Activated T-helper 1 cell treated with Interleukin-2 at 50 U/mL for 16 hours (primary cell): ENCODE measurements around the gene ACBD3.

Source experiments
- DNase-seq: peaks from one replicate; pipeline ENCODE4 v3.0.0-alpha.2; 2020; ENCODE audit warnings: low read depth

The ACBD3 gene

DNA sequence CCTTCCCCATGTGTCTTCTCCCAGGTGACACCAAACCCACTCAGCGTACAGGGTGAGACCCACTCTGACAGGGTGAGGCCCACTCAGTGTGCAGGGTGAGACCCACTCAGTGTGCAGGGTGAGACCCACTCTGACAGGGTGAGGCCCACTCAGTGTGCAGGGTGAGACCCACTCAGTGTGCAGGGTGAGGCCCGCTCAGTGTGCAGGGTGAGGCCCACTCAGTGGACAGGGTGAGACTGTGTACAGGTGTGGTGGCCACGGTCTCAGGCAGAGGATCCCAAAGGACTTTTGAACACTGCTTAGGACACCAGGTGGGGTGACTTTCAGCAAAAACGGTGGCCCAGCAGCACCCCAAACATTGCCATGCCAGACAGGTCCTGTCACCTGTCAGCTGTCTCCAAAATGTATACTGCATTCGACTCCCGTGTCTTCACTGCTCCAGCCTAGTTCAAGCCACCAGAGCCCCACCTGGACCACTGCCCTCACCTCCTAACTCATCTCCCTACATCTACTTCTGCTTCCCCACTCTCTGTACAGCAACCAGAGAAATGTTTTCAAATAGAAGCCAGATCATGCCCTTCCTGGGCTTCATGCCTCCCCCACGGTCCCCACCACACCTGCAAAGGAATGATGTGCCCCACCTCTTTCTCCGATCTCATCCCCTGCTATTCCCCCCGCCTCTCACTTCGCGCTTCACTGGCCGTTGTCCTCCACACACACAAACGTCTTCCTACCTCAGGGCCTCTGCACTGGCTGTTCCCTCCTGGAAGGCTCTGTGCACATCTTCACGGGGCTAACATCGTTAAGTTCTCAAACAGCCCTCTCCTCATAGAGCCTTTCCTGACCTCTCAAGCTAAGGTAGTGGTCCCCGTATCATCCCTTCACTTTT lies 52.1 kb downstream of the ACBD3 start:
- no peak for DNase-seq

DNA sequence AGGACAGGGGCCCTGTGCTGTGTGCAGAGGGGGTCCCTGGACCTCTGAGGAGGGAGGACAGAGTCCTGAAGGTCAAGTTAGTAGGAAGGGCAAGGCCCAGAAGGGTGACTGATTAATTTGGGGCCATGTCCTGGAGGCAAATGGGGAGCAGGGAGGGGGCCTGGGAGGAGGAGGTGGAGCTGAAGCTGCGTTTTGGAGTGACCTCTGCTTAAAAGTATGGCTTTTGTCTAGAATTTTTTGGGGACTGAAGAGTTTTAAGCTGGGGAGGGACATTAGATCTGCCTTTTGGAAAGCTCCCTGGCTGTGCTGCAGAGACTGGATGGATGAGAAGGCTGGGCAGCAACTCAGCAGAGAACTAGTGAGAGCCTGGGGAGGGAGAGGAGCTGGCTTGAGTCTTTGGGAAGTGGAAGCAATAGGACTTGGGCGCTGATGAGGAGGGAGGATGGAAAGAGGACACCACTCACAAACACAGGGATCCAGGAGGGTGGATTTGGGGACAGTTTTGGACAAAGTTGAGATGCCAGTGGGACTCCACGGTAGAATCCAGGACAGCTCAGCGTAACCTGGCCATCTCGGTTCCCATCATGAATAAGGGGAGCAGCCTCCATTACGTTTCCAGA lies 52.9 kb downstream of the ACBD3 start:
- DNase-seq, result no peak

DNA sequence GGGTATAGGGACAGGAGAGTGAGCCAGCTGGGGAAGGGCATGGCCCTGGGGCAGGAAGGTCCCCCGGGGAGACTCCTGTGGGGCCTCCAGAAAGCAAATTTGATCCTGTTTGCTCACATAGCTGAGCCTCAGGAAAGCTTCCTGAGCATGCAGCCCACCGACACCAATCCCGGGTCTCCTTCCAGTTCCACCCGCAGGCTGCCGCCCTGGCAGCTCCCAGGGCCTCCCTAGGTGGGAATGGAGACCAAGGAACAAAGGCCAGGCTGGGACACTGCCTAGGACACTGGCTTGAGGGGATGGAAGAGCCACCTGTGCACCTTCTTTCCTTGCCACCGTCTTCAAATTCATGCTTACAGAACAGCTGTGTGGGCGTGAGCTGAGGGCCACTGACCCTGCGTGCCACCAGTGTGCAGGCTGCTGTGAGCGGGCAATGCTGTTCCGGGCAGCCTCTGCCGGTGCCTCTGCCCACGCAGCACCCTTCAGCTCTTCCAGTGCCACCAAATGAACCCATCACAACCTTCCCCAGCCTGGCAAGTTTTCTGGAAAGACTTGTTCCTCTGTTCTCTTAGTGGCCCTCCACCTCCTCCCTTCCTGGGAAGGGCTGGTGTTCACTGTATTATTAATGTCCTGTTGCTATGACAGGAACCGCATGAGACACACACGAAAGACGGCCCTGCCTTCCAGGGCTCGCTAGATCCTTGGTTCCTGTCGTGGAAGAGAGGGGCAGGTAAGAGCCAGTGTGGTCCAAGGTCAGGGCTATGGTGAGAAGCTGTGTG lies 53.6 kb downstream of the ACBD3 start:
- DNase-seq, result no peak

DNA sequence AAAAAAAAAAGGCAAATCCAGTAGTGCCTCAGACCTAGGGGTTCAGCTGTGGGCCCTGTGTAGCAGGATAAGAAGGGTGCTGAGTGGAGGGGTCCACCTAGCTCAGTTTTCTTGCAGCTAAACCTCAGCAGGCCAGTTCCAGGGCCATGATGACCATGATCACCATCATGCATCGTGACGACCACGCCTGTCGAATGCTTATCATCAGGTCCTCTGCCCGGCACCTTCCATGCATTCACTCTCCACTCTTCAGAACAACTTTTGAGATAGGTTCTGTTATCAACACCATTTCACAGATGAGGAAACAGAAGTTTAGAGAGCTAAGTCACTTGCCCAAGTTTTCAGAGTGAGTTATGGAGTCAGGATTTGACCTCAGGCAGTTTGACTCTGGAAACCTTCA lies 54.9 kb downstream of the ACBD3 start:
- DNase-seq, result no peak

DNA sequence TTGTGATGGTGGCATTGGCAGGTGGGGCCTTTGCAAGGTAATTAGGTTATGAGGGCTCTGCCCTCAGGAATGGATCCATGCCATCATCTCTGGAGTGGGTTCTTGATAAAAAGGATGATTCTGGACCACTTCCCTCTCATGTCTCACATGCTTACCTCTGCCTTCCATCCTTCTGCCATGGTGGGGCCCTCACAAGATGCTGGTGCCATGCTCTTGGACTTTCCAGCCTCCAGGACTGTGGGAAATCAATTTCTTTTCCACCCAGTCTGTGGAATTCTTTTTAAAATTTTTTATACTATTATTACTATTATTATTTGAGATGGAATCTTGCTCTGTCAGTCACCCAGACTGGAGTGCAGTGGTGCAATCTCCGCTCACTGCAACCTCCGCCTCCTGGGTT lies 57.3 kb downstream of the ACBD3 start:
- no peak for DNase-seq

DNA sequence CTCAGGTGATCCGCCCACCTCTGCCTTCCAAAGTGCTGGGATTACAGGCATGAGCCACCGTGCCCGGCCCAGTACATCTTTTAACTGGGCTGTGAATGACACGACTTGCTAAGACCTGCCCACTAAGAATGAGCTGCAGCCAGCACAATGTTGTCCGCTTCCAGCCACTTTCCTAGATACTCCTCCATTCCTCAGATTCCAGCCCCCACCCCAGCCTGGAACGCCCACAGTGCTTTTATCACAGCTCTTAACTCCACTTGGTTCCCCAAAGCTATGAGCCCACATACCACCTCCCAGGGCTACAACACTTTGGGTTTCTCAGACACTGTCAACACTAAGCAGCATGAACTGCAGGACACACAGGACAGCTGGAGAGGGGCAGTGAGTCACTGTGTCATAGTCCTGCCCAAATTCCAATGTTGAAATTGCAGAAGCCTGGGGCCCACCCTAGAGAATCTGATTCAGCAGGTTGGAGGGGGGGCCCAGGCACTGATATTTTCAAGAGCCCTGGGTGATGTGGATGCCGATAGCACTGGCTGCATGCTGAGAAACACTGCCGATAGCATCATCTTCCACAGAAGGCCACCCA lies 58.0 kb downstream of the ACBD3 start:
- no peak for DNase-seq

DNA sequence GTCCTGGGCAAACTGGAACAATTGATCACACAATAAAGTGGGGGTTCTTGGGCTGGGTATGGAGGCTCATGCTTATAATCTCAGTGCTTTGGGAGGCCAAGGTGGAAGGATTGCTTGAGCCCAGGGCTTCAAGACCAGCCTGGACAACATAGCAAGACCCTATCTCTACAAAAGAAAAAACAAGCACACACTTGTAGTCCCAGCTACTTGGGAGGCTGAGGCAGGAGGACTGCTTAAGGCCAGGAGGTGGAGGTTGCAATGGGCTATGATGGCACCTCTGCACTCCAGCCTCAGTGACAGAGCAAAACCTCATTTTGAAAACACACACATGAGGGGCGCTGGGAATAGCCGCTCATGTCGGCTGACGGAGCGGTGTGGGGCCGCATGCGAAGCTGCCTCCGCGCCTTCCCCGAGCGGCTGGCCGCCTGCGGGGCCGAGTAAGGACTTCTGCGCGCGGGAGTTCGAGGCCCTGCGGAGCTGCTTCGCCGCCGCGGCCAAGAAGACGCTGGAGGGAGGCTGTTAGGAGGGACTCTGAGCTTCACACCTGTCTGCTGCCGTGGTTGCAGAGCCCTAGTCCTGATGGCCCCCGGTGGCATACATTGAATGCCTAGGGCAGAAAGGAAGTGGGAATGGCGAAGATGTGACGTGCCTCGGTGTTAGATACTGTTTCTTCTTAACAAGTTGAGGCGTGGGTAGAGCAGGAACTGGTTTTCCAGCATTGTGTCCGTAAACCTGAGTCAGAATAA lies 59.5 kb downstream of the ACBD3 start:
- DNase-seq, result no peak

DNA sequence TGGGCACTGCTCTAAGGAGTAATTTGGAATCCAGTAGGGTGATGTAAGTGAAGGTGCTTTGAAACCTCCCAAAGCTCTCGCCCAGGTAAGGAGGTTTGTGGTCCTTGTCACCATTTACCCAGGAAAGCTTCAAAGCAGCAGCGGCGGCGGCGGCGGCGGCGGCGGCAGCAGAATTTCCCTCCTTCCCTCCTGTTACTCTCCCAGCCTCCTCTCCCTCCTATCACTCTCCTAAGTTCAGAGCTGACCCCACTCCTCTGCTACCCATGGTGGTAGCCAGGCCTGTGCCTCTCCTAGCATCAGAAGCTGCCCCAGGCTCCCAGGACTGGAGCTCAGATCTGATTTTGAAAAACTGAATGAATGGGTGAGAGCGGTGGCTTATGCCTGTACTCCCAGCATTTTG lies 60.7 kb downstream of the ACBD3 start:
- no peak for DNase-seq

DNA sequence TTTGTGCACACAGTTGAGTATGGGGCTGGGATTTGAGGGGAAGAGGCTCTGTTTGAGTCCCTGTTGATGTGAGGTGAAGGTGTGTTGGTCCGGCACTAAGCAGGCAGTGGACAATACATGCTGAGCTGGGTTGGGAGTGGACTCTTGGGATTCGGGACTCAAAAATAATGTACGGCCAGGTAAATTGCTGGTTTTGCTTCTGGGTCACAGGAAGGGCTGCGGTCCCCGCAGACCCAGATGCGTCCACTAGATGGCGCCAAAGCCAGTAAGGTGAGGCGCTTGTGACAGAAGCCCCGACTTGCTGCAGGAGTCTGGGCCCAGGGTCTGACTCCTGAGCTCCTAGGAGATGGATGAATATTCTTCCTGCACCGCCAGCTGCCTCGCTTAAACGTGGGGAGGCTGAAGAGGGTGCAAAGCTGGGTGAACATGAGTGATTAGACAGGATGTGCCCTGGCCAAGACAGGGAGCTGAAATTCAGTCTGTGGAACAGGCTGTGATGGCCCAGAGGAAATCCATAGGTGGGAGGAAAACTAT lies 61.4 kb downstream of the ACBD3 start:
- peak; percentile 77 for DNase-seq

DNA sequence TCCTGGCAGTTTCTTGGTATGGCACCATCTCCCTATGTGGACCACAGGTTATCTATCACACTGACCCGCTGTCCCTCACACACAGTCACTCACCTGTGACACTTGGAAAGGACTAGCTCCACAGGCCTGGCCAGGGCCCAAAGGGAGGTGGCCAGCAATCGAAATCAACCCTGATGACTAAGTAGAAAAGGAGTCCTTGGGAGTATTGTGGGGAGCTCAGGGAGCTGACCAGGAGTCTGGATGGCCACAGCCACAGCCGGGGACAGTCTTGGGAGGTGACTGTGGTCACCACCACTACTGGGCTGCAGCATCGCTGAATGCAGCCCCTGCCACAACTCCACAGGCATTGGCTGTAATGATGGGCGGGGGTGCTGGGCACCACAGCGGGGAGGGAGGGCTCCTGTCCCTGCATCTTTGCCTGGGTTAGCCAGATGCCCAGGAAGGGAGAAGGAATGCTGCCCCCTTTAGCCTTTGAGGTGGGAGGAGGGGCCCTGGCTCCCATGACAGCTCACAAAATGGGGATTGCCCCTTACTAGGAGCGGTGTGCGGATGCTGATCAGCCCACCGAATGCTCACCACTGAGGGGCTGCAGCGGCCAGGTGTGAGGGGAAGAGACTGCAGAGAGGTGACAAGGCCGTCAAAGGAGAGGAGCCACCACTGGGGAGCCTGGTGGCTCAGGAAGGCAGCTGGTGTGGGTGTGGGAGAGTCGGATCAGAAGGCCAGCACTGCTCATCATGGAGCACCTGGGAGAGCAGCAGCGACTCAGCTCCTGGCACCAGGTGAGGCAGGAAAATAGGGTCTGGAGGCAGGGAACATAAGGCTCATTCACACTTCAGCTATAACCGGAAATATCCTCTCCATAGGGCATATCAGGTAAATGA lies 62.7 kb downstream of the ACBD3 start:
- no peak for DNase-seq

DNA sequence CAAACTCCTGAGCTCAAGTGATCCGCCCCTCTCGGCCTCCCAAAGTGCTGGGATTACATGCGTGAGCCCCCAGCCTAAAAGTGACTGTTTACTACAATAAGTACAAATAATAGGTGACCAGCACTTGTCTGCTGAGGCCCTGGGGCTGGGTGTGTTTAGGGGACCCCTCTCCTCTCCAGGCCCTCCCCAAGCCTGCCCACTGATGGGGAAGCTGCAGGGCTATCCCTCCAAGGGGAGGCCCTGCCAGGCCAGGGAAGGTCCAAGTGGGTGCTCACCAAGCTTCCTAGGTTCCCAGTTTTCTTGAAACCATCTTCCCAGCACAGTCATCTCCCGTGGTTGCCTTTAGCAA lies 63.4 kb downstream of the ACBD3 start:
- no peak for DNase-seq

DNA sequence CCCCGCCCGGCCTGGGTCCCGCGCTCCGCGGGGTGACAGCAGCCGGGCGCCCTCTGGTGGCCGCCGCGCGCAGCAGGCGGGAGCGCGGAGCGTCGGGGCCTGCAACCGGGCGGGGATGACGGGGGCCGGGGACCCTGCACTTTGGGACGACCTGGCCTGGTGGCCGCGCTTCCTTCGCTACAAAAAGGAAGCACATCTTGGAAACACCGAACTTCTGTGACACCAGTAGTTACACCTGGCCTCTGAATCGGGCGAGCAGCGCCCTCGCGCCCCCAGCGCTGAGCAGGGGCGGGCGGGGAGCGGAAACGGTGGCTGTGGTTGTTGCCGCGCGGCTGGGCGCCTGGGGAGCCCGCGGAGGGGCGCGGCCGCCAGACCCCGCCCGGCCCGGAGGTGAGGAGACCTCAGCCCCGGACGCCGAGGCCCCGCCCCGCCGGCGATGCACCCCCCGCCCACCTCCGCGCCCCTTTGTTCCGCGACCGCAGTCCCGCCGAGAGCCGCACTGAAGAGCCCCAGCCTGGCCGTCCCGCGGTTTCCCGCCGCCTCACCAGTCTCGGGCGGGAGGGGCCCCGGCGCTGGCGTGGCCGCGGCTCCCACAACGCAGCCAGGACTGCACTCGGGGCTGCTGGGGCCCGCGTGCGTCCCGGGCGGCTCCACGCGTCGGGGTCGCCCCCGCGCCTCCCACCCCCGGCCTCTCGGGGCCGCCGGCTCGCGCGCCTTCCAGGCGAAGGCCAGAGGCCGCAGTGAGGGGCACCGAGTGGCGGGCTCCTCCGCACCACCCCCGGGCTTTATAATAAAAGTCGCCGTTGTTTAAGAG lies 64.7 kb downstream of the ACBD3 start:
- peak; percentile 70 for DNase-seq

DNA sequence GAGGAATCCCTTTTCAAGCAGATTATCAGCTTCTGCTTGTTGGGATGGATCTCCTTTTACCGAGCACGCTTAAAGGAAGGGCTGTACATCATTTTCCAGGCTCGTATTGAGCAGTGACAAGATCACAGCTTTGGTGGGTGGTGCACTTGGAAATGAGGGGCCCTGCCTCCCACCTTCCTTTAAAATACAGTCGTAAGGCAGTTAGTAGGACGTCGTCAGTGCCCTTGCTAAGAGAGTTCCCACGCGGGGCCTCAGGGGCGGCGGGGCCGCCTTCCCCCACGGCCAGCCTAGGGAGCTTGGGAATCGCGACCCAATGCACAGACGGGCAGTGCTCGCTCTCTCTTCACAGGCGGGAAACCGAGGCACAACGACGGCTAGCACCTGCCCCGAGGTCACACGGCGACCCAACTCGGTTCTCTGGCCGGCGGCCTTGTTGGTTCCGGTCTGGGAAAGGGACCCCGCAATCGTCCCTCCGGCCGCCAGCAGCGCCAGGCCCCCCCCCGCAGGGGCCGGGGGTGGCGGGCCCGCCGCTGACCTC lies 65.4 kb downstream of the ACBD3 start:
- no peak for DNase-seq

DNA sequence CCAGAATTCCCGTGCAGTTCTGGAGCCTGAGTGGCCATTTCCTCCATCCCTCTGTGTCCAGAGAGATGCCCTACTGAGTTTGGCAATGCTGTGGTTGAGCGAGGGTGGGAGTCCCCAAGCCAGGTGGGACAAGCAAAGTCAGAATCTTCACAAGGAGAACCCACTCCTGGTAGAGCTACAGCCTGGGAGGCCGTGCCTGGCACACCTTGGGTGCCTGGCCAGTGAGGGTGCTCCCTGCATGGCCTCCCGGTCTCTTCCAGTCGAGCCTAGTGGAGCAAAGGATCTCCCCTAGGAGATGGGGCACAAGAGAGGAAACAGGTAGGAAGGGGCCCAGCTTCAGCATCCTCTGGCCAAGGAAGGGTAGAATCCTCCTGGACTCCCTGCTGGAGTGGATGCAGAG lies 66.1 kb downstream of the ACBD3 start:
- no peak for DNase-seq

DNA sequence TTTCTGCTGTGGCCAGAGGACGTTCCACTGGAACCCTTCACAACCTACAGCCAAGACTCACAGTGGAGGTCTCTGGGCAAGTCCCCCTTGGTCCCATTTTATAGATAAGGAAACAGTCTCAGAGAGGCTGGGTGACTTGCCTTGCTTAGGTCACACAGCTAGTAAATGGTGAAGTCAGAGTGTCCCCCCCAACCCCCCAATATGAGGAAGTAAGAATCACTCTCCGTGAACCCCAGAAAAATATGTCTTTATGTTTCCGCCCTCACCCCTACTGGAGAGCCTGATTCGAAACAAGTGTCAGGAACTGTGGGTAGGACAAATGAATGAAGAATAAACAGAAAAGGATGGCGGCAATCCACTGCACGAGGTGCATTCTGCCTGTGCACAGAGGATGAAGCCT lies 67.4 kb downstream of the ACBD3 start:
- DNase-seq, result no peak

DNA sequence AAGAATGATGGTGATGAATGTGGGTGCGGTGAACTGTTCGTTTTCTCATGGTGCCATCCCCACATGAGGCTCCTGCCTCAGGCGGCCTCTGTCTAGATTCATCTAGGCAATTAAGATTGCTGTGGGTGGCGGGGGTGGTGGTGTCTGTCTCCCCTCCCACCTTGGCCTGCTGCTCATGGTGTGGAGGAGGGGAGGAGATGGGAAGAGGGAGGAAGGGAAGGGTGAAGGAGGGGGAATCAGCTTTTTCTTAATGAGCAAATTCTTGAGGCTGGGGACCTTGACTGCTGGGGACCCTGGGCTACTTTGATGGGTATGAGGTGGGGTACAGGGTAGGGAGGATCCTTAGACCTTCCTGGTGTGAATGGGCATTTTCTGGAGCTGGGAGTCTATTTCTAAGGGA lies 68.2 kb downstream of the ACBD3 start:
- no peak for DNase-seq

DNA sequence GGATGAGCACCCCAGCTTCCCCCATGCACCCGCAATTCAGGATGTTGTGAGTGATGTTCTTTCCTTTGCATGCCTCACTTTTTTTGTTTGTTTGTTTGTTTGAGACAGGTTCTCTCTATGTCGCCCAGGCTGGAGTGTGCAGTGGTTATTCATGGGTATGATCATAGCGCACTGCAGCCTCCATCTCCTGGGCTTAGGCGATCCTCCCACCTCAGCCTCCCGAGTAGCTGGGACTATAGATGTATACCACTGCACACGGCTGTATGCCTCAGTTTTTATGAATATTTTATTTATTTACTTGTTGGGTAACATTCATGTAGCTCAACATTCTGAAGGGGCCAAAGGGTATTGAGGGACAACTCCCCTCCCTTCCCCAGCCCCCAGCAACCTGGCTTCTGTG lies 69.2 kb downstream of the ACBD3 start:
- DNase-seq, result no peak

DNA sequence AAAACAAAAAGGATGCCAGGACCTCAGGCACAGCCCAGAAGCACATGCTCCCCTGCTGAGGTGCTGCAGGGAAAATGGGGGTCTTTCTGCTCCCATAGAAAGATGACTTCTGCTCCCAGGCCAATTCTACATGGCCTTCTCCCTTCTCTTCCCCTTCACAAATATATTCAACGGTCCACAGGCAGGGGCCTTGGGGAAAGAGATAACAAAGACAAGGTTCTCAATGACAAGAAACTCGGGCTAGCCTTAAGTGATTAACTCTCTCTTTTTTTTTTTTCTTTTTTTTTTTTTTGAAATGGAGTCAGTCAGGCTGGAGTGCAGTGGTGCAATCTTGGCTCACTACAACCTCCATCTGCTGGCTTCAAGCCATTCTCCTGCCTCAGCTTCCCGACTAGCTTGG lies 69.9 kb downstream of the ACBD3 start:
- DNase-seq, result no peak

DNA sequence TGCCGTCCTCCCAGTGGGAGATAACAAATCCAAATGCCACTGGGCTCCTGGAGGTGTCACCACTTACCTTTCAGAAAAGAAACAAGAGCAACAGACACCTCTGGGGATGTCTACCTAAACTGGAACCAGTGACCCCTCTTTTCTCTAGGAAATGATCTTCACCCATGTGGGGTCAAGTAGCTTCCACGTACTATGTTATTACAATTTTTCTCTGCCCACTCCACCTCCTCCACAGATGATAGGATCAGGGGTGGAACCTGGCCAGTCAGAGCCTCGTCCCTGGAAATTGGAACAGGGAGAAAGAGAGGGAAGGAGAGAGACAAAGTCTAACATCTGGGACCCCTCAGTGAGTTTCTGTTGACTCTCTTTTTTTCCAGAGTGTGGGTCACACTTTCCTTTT lies 73.9 kb downstream of the ACBD3 start:
- no peak for DNase-seq

DNA sequence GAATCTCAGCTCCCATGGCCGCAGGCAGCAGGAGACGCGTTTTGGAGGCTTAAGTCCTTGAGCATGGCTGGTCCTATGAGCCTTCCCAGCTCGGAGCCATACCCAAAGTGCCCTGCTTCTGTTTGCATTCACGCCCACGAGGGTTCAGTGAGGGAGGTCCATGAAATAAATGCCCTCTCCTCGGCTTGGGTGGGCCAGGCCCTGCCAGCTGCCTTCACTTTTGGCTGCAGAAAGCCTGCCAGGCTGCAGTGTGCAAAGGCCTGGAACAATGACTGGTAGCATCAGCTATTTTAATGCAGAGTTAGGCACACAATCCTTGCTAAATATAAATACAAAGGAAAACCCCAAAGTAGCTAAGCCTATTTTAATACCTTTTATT lies 74.7 kb downstream of the ACBD3 start:
- no peak for DNase-seq
